HG03025 (cell line): Measurements from ENCODE around the gene COQ4.
A peak's percentile ranks its signal among the peaks of the same experiment; 100 is the strongest.
"Not testable (repeated sequence)": the region's sequence is repeated elsewhere in the genome, so short reads cannot be mapped to it uniquely, and the experiment has no call there.

Experiments used
- ATAC-seq: cut with Tn5 transposase; IDR thresholded peaks from one replicate; pipeline ENCODE4 v1.9.1; 2021; ENCODE audit warnings: mild to moderate bottlenecking, moderate library complexity; ENCODE audit not compliant: unreplicated experiment, low FRiP score

COQ4 gene

DNA sequence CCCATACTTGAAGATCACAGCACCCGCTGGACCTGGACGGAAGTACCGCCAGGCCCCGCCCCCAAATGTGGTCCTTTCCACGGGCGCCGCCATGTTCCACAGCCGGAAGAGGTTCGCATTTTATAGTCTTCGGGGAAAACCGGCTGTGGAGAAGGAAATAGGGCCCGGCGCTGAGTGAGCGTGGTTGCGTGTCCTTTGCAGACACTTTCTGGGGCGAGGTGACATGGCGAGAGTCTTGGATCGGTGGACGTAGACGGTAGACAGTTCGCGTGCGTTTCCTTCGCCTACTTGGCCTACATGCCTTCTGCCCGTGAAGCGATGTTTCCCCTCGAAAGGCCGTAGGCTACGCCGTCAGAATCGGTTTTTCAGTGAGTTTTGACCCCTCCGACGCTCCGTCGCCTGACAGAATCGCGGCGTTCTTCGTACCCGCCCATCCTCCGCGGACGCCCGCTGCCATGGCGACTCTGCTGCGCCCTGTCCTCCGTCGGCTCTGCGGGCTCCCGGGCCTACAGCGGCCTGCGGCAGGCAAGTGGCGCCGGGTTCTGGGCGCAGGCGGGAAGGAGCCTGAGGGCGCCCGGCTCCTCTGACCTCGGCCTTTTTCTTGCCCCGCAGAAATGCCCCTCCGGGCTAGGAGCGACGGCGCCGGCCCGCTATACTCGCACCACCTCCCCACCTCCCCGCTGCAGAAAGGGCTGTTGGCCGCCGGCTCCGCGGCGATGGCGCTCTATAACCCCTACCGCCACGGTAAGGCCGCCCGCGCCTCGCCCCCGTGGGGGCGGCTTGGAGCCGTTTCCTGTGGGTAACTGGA, at the start of gene COQ4, which contains the start of gene TRUB2:
COQ4 (plus strand) TSS at position 436 of the 808 bp plus-strand sequence; CDS start at position 456, 20 bp downstream.
TRUB2 (minus strand) TSS at position 44 of the 808 bp plus-strand sequence; CDS start at position 5, 39 bp downstream.
- peak; percentile 72 for ATAC-seq

- ATAC-seq, result no peak
Measured at GRCh38 chr9:128274245-128274644, 48.4 kb upstream of the COQ4 start.

GRCh38 chr9:128275198-128276007, 47.2 kb upstream of the COQ4 start, which contains the start of gene GOLGA2:
Gene GOLGA2, minus strand, starts transcription at chr9:128276007. Its CDS starts 31 bp downstream, at chr9:128275976.
- peak; percentile 56 for ATAC-seq

DNA sequence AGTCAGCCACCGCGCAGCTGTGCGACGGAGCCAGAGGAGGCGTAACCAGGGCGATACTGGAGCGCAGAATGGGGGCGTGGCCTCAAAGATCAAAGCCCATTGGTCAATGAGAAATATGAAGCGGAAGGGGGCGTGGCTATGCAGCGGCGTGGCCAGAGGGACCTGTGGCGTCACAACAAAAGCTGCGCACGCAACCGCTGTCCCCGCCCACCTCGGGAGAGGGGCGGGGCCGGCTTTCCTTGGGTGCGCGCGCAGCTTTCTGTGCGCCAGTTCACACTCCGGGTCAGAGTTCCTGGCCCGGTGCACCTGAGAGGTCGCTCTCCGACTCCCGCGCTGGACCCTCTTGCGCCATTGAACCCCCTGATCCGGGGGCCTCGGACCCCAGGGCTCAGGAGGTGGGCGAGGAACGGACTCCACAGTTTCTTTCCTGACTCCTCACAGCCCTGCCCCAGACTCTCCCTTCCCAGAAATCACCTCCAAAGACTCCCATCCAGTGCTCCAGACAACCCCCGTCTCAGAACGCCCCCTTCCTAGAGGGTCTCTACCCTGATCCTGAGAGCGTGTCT, 46.5 kb upstream of the COQ4 start, which contains the start of gene SWI5:
SWI5 (plus strand) TSS at position 269 of the 566 bp plus-strand sequence.
- ATAC-seq, result peak; percentile 88

- ATAC-seq, result no peak
Measured at GRCh38 chr9:128276574-128277270, 45.9 kb upstream of the COQ4 start.

DNA sequence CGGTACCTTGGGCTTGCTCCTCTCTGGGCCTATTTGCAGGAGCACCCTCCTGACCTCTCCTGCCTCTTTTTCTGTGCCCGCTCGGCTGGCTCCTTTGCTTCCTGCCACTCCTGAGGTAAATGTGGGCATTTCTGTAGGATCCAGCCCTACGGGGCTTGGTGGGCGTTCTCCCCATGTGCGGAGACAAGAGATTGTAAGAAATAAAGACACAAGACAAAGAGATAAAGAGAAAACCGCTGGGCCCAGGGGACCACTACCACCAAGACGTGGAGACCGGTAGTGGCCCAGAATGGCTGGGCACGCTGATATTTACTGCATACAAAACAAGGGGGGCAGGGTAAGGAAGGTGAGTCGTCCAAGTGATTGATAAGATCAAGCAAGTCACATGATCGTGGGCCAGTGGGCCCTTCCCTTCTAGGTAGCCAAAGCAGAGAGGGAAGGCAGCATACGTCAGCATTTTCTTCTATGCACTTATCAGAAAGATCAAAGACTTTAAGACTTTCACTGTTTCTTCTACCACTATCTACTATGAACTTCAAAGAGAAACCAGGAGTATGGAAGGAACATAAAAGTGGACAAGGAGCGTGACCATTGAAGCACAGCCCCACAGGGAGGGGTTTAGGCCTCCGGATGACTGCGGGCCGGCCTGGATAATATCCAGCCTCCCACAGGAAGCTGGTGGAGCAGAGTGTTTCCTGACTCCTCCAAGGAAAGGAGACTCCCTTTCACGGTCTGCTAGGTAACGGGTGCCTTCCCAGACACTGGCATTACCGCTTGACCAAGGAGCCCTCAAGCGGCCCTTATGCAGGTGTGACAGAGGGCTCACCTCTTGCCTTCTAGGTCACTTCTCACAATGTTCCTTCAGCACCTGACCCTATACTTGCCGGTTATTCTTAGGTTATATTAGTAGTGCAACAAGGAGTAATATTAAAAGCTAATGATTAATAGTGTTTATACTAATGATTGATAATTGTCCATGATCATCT, 43.3 kb upstream of the COQ4 start:
- not testable (repeated sequence) for ATAC-seq

DNA sequence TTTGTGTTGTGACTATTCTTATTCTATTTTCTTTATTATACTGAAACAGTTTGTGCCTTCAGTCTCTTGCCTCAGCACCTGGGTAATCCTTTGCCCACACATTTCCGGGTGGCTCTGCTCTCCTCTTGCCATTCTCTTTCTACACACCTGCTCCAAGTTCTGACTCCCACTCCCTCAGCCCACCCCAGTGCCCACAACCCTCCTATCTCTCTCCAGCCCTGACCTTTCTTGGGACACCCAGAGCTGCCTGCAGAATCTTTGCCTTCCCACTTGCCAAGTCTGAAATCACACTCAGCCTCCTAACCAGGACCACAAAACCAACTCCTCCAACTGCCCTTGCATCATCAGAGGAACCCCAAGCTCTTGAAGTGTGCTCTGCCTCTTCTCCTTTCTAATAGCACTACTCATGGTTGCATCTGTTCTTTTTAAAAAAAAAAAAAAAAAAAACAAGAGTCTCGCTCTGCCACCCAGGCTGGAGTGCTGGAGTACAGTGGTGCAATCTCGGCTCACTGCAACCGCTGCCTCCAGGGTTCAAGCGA, 42.5 kb upstream of the COQ4 start:
- no peak for ATAC-seq

DNA sequence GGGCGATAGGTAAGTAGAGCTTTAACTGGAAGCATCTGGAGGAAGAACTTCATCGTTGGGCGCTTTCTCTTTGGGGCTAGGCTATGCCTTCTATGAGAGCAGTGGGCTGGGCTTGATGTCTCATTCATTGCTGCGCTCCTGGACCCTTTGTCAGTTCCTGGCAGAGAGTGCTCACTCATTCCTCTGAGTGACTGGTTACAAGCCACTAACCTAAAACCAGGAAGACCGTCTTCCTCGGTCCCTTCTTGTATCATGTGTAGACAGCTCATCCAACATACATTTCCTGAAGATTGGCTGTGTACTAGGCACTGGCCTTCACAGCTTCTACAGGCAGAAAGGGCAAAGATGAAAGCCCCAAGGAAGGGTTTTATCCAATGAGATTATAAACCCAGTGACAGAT, 40.1 kb upstream of the COQ4 start:
- ATAC-seq, result no peak

- ATAC-seq, result no peak
Measured at GRCh38 chr9:128285033-128285784, 37.4 kb upstream of the COQ4 start.

DNA sequence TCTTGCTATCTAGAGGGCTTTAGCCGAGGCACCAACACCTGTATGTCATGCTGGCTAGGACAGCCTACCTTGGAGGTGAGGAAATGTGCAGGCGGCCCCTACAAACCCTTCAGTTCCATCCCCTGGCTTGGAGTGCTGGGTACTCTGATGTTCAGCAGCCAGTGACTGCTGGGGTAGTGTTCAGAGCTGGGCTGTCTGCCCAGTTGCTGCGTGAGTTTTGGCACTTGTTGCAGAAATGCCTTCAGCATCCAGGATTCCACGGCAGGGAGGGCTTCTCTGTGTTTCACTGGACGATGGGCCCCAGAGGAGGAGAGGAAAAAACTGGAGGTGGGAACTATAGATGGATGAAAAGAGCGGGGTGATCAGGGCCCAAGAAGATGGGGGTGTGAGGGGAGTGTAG, 36.2 kb upstream of the COQ4 start:
- no peak for ATAC-seq

DNA sequence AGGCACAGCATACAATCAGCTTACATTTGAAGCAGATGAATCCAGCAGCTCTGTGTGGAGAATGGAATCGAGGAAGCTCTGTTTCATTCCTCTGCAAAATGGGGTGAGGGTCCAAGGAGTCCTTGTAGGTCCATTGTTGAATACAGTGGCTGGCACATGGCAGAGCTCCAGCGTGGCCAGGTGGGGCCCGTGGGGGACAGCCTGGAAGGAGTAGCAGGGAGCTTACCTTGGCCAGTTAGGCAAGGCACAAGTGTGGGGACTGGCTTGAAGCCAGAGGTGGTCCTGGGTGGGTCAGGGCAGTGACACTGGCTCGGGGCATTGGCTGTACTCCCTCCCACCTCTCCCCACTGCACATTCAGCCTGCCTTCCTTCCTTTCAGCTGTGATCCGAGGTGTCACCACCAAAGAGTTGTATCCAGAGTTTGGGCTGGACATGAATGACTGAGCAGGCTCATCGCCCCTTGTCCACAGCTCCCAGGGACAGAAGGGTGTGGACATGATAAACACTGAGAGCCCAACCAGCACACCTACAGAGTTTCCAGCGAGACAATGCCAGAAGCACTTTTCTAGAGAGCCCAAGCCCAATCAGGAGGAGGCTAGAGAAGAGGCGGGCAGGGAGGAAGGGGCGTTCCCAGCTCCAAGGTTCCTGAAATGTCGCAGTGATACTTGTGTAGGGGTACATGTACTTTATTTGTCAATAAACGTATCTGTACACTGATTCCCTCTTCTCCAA, 34.2 kb upstream of the COQ4 start:
- no peak for ATAC-seq

- ATAC-seq, result no peak
Measured at GRCh38 chr9:128292009-128292408, 30.6 kb upstream of the COQ4 start.

DNA sequence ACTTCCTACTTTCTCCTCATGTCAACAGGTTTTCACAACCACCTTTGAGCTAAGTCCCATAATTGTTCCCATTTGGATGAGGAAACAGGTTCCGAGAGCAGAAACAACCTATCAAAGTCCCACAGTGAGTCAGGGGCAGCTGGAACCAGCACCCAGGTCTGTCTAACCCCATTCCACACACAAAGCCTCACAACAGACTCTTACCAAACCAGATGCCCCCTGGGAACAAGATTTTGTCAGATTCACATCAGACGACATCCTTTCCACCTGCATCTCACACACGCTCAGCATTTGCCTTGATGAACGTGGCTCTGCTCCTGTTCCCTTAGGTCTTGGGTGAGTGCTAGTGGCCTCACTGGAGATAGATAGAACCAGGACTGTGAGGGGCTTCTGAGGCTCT, 29.5 kb upstream of the COQ4 start:
- ATAC-seq, result no peak

GRCh38 chr9:128294142-128294541, 28.5 kb upstream of the COQ4 start:
- no peak for ATAC-seq

DNA sequence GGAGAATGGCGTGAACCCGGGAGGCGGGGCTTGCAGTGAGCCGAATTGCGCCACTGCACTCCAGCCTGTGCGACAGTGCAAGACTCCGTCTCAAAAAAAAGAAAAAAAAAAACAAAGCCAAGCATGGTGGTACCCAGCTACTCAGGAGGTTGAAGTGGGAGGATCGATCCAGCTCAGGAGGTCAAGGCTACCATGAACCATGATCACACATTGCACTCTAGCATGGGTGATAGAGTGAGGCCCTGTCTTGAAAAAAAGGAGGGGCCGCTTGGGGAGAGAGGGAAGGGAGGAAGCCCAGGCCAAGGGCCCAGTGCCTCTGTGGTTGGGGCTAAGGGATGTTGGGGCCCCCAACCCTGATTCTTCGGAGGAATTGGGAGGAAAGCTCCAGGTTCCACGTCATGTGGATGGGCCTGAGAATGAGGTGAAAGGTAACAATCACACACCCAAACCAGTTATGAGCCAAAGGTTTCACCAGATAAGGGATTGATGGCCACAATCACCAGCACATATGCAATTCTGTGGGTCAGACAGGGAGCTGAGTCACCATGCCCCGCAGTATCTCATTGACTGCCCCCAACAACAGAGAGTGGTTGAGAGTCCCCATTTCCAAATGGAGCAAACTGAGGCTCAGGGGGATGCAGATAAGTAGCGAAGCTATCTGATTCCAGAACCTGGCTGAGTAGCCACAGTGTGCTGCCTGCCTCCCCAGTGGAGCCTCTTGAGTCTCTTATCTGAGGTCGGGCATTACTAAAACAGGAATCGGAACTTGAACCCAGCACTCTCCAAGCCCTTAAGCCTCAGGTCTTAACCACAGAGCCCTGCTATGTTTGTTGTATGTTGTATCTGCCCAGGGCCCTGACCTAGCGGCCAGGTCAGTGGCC, 26.1 kb upstream of the COQ4 start:
- ATAC-seq, result no peak

DNA sequence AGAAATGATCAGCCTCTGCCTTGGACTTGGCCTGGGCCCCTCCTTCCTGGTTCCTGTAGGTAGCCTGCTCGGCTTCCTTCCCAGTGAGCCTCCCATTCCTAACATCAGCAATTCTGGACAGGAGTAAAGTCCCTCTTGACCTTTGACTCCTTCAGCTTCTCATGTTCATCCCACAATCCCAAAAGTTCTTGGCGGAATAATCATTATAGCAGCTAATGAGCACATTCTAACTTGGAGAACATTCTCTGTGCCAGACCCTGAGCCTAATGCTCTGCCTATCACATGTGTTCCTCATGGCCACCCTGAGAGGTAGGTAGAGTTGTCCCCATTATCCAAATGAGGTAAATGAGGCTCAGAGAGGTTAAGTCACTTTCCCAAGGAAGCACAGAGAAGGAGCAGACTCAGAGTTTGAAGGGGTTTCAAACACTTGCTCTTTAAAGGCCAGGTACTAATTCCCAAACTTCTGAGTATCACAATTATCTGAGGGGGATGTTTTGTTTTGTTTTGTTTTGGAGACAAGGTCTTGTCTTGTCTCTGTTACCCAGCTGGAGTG, 25.3 kb upstream of the COQ4 start:
- no peak for ATAC-seq
